Coronary artery (tissue), 2 donors: ENCODE data around the gene PDS5B.
"Not testable (repeated sequence)": the region's sequence is repeated elsewhere in the genome, so short reads cannot be mapped to it uniquely, and the experiment has no call there.

Experiments
- DNase-seq: peaks from one replicate; pipeline ENCODE4 v3.0.0-alpha.2; 2017; ENCODE audit warnings: low spot score
- H3K27ac ChIP-seq, 2 donors: fragments of 200-600 bp; sonication (generic); one replicate each; pipeline ENCODE4 v1.5.1; 2016 to 2019
- H3K4me3 ChIP-seq: fragments of 200-600 bp; sonication (generic); 2 replicates; pipeline ENCODE4 v1.5.1; 2016; ENCODE audit warnings: mild to moderate bottlenecking, moderate library complexity
- TF ChIP-seq, protein P1 (sequence below): fragments of 200-600 bp; sonication (generic); IDR thresholded peaks from one replicate; pipeline ENCODE4 v1.5.1; 2019; ENCODE audit warnings: antibody characterized with exemption

PDS5B gene

DNA sequence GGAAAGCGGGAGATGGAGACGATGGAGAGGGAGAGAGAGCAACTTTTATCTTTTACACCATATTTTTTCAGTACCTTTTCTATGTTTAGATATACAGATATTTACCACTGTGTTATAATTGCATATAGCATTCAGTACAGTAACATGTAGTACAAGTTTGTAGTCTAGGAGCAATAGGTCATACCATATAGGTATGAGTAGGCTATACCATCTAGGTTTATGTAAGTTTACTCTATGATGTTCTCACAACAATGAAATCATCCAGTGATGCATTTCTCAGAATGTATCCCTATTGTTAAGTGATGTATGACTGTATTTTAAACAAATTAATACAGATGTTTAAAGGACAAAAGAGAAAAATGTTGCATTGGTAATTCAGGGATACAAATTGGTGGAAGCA lies 136.1 kb downstream of the PDS5B start:
- TF ChIP-seq, protein P1, sequence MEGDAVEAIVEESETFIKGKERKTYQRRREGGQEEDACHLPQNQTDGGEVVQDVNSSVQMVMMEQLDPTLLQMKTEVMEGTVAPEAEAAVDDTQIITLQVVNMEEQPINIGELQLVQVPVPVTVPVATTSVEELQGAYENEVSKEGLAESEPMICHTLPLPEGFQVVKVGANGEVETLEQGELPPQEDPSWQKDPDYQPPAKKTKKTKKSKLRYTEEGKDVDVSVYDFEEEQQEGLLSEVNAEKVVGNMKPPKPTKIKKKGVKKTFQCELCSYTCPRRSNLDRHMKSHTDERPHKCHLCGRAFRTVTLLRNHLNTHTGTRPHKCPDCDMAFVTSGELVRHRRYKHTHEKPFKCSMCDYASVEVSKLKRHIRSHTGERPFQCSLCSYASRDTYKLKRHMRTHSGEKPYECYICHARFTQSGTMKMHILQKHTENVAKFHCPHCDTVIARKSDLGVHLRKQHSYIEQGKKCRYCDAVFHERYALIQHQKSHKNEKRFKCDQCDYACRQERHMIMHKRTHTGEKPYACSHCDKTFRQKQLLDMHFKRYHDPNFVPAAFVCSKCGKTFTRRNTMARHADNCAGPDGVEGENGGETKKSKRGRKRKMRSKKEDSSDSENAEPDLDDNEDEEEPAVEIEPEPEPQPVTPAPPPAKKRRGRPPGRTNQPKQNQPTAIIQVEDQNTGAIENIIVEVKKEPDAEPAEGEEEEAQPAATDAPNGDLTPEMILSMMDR, result no peak
- H3K4me3 ChIP-seq, result no peak overlapping the region
- DNase-seq, result no peak
- H3K27ac ChIP-seq, result no peak overlapping the region

DNA sequence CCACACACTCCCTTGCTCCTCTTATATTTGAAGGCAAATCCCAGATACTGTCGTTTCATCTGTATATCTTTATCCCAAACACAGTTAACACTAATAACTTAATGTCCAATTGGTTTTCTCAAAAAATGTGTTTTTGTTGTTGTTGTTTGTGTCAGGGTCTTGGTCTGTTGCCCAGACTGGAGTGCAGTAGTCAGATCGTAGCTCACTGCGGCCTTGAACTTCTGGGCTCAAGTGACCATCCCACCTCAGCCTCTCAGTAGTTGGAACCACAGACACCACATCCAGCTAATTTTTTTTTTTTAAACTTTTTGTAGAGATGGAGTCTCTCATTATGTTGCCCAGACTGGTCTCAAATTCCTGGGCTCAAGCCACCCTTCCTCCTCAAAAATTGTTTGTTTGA lies 137.7 kb downstream of the PDS5B start:
- H3K27ac ChIP-seq, result no peak overlapping the region
- no peak for DNase-seq
- H3K4me3 ChIP-seq, result no peak overlapping the region
- TF ChIP-seq, protein P1, result no peak

DNA sequence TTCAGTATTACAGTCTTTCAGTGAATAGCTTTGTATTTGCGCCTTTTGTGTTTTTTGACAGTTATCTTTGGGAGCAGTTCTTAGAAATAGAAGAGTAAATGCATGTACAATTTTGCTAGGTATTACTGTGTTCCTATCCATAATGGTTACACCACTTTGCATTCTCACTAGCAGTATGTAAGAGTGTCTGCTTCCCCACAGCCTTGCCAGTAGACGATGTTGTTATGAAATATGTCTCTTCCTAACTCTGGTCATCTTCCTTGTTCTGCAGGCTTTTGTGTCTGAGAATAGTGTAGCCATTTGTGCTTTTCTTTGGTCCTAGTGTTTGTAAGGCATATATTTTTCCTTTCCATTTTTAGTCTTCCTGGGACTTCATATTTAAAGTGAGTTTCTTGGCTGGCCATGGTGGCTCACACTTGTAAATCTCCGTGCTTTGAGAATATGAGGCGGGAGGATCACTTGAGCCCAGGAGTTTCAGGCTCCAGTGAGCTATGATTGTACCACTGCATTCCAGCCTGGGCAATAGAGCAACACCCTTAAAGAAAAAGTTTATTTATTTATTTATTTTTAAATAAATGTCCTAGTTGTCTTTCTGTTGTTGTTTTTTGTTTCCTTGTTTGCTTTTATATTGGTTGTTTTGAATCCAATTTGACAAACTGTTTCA lies 140.3 kb downstream of the PDS5B start:
- Histone ChIP-seq H3K4me3 (no peak overlapping the region), H3K27ac (no peak overlapping the region)
- TF ChIP-seq, protein P1, result no peak
- no peak for DNase-seq

DNA sequence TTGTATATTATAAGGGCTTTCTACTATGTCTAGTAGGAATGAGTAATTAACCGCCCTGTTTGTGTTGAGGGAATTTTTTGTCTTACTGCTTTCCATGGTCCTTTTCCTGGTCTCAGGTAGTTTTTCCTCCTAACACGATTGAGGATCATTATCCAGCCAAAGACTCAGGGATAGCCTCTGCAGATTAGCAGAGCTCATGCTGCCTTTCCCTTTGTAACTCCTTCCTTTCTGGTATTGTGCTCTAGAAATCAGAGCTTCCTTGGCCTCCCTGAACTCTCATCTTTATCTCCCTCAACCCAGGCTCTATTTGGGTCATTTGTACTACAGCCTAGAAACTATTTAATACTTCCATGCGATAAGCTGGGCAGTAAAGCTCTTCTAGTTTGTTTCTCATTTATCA lies 142.1 kb downstream of the PDS5B start:
- TF ChIP-seq, protein P1, result no peak
- no peak for DNase-seq
- H3K4me3 ChIP-seq, result no peak overlapping the region
- H3K27ac ChIP-seq, result no peak overlapping the region

DNA sequence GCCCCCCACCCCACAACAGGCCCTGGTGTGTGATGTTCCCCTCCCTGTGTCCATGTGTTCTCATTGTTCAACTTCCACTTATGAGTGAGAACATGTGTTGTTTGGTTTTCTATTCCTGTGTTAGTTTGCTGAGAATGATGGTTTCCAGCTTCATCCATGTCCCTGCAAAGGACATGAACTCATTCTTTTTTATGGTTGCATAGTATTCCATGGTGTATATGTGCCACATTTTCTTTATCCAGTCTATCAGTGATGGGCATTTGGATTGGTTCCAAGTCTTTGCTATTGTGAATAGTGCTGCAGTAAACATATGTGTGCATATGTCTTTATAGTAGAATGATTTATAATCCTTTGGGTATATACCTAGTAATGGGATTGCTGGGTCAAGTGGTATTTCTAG lies 142.8 kb downstream of the PDS5B start:
- H3K27ac ChIP-seq, DNase-seq, H3K4me3 ChIP-seq: not testable (repeated sequence)

DNA sequence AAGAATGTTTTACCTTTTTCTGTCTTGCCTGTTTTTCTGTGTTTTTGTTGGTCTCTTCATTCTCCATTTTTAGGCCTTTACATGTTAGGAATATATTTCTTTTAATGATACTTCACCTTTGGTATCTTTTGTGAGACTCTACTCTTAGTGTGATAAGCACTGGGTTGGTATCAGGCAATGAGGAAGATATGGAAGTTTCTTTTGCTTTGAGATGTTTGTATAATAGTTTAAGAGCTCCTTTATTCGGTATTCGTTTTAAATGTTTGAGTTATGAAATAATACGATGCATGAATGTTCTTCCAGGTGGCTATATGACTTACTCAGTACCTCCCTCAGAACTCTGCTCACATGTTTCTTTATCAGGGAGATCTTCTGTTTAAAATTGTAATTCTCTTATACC lies 144.8 kb downstream of the PDS5B start:
- H3K27ac ChIP-seq, result no peak overlapping the region
- DNase-seq, result no peak
- H3K4me3 ChIP-seq, result no peak overlapping the region
- TF ChIP-seq, protein P1, result no peak

DNA sequence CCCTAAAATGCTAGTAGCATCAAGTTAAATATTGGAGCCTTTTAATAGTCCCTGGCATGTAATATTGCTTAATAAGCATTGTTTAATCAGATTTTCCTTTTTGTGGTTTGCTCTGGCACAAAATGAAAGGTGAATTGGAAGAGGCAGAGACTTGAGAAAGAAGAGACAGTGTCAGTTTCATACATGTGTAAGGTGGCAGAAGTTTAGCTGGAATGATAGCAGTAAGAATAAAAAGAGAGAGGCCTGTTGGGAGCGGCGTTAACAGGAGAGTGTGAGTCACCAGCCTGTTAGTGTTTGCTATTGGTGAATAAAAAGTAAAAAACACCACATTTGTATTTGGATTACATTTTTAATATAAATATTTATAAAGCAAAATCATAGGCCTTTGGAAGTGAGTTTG lies 145.3 kb downstream of the PDS5B start:
- DNase-seq, result no peak
- no peak overlapping the region for H3K27ac ChIP-seq
- TF ChIP-seq, protein P1, result no peak
- H3K4me3 ChIP-seq, result no peak overlapping the region
